ENCODE data around the gene LRRC47. TPM values are rescaled to one million over a fixed set of nuclear protein-coding genes. Genes with fewer than 3 reads are reported as not detected.
A peak's percentile ranks its signal among the peaks of the same experiment; 100 is the strongest.
"Not testable (repeated sequence)": the region's sequence is repeated elsewhere in the genome, so short reads cannot be mapped to it uniquely, and the experiment has no call there.

LRRC47 gene
- total and polyA plus RNA-seq, 5 experiments from 2014 or later, result 23.9 to 52.6 (median 34.9) TPM

DNA sequence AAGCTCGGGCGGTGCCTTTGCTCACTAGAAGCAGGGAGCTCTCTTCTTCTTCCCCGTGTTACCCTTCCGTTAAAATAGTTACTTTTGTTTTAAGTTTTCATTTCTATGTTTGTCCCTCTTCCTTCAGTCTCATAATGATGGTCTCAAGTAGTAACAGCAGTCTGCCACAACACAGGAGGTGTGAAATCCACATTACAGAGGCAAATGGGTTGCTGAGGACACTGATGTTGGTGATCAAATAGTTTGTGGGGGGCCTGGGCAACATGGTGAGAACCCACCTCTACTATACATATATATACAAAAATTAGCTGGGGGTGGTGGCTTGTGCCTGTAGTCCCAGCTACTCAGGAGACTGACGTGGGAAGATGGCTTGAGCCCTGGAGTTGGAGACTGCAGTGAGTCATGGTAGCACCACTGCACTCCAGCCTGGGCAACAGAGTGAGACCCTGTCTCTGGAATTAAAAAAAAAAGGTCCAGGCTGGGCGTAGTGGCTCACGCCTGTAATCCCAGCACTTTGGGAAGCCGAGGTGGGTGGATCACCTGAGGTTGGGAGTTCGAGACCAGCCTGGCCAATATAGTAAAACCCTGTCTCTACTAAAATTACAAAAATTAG is 14.0 kb upstream of the LRRC47 start:
- Mint-ChIP-seq H3K27me3 (peaks cover 0 to 21% (median 3%) of the 10 kb centered on the region in 5 donors), H3K36me3 (peaks cover 0 to 14% (median 0%) of the 10 kb centered on the region in 3 donors), H3K4me3 (peak overlapping the region in 1 of 10 donors; percentile 19), H3K27ac (peak overlapping the region in 1 of 10 donors; percentile 82)
- H3K4me1 Mint-ChIP-seq, ATAC-seq, H3K9me3 Mint-ChIP-seq, POLR2A ChIA-PET: not testable (repeated sequence)
- peak in 1 of 10 donors; percentile 23 for DNase-seq

DNA sequence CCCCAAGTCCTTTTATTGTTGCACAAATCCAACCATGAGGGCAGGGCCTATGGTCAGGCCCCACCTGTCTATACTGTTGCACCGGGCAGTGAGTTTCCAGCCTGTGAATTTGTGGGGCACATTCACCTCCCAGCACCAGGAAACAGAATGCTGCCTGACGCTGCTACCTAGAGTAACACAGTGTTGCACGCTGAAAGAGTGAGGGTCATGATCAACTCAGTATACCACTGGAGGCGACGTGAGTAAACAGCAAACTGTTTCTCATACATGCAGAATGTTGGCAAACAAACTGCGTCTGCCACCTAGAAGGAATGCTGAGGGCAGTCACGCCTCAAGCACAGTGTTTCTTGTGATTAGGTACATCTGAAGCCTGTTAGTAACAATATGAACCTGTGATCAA is 13.4 kb upstream of the LRRC47 start:
- peaks cover 0 to 2% (median 0%) of the 10 kb centered on the region in 4 donors for H3K4me1 Mint-ChIP-seq
- H3K36me3 Mint-ChIP-seq, result peaks cover 0 to 9% (median 0%) of the 10 kb centered on the region in 3 donors
- DNase-seq (peak in 1 of 10 donors; percentile 16), ATAC-seq (no peak)
- POLR2A ChIA-PET, result no interaction called here
- no peaks in the 10 kb centered on the region for H3K9me3 Mint-ChIP-seq
- peak overlapping the region in 1 of 10 donors; percentile 19 for H3K4me3 Mint-ChIP-seq
- H3K27ac Mint-ChIP-seq, result peak overlapping the region in 1 of 10 donors; percentile 82
- peaks cover 0 to 27% (median 8%) of the 10 kb centered on the region in 5 donors for H3K27me3 Mint-ChIP-seq

DNA sequence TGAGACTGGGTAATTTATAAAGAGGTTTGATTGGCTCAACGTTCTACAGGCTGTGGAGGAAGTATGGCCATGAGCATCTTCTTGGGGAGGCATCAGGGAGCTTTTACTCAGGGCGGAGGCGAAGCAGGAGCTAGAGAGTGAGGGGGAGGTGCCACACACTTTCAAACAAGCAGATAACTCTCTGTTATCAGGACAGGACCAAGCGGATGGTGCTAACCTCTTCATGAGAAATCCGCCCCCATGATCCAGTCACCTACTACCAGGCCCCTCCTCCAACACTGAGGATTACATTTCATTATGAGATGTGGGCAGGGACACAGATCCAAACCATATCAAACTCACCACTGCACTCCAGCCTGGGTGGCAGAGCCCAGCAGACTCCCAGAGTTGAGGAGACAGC is 11.5 kb upstream of the LRRC47 start:
- Mint-ChIP-seq H3K36me3 (no peaks in the 10 kb centered on the region), H3K9me3 (no peaks in the 10 kb centered on the region), H3K4me3 (no peak overlapping the region), H3K27me3 (peaks cover 9 to 46% (median 21%) of the 10 kb centered on the region in 5 donors), H3K27ac (no peak overlapping the region), H3K4me1 (peaks cover 0 to 2% (median 0%) of the 10 kb centered on the region in 4 donors)
- ATAC-seq (no peak), DNase-seq (no peak)
- POLR2A ChIA-PET, result no interaction called here

DNA sequence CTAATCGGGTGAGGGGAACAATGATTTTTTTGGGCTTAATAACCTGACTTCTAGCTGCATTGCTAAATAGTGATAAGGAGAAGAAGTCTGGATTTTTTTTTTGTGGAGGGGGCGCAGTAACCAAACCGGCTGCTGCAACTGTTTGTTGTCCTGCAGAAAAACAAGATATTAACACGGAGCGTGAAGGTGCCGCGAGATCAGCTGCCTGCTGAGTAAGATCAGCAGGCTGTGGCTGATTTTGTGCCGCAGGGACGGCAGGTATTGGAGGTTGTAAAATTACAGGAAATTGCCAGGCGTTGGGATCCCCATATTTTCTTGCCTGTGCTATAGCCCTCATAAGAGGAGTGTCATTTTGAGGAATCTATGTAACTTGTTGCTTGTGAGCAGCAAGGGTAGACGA is 8.7 kb upstream of the LRRC47 start:
- Mint-ChIP-seq H3K4me1 (peaks cover 4 to 5% (median 4%) of the 10 kb centered on the region in 4 donors), H3K9me3 (no peaks in the 10 kb centered on the region), H3K27ac (no peak overlapping the region), H3K36me3 (no peaks in the 10 kb centered on the region), H3K27me3 (peaks cover 23 to 73% (median 39%) of the 10 kb centered on the region in 5 donors), H3K4me3 (no peak overlapping the region)
- ATAC-seq (no peak), DNase-seq (peak in 1 of 10 donors; percentile 10)
- POLR2A ChIA-PET, result no interaction called here

DNA sequence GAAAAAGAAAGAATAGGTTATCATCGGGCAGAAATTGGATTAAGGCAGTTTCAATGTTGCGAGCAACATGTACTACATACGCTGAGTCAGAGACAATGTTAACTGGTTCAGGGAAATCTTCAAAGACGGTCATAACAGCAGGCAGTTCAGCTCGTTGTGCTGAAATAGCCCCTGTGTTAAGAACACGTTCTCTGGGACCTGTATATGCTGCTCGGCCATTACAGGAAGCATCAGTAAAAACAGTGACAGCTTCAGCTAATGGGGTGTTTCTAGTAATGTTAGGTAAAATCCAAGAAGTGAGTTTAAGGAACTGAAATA is 8.3 kb upstream of the LRRC47 start:
- POLR2A ChIA-PET, result not testable (repeated sequence)

DNA sequence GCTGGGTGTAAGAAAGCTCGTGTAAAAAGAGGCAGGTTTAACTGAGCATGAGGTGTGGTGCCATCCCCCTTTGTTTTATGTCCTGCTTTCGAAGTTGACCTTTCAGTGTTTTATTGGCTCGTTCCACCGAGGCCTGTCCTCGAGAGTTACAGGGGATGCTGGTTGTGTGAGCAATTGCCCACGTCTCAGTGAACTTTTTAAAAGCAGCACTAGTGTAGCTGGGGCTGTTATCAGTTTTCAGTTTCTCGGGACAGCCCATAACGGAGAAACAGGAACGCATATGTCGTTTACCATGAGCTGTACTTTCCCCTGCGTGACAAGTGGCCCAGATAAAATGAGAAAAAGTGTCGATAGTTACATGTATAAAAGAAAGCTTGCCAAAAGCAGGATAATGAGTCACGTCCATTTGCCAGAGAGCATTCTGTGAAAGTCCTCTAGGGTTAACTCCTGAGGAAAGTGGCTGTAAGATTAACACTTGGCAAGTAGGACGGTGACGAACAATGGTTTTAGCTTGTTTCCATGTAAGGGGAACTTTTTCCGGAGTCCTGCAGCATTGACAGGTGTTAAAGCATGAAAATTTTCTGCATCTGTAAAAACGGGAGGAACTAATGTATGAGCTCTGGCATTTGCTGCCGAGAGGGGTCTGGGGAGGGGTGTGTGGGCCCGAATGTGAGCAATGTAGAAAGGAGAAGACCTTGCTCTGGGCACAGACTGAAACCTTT is 7.8 kb upstream of the LRRC47 start:
- peak overlapping the region in 1 of 10 donors; percentile 7 for H3K27ac Mint-ChIP-seq
- DNase-seq (no peak), ATAC-seq (no peak)
- peaks cover 3 to 5% (median 4%) of the 10 kb centered on the region in 4 donors for H3K4me1 Mint-ChIP-seq
- H3K9me3 Mint-ChIP-seq, result no peaks in the 10 kb centered on the region
- H3K36me3 Mint-ChIP-seq, result no peaks in the 10 kb centered on the region
- POLR2A ChIA-PET, result no interaction called here
- H3K27me3 Mint-ChIP-seq, result peaks cover 23 to 79% (median 43%) of the 10 kb centered on the region in 5 donors
- H3K4me3 Mint-ChIP-seq, result no peak overlapping the region

More for the DNA sequence above, 8.3 kb upstream of the LRRC47 start:
- H3K9me3 Mint-ChIP-seq, H3K27ac Mint-ChIP-seq, H3K36me3 Mint-ChIP-seq, DNase-seq, ATAC-seq, H3K4me1 Mint-ChIP-seq, H3K4me3 Mint-ChIP-seq: not testable (repeated sequence)
- H3K27me3 Mint-ChIP-seq, result peaks cover 23 to 78% (median 42%) of the 10 kb centered on the region in 5 donors

DNA sequence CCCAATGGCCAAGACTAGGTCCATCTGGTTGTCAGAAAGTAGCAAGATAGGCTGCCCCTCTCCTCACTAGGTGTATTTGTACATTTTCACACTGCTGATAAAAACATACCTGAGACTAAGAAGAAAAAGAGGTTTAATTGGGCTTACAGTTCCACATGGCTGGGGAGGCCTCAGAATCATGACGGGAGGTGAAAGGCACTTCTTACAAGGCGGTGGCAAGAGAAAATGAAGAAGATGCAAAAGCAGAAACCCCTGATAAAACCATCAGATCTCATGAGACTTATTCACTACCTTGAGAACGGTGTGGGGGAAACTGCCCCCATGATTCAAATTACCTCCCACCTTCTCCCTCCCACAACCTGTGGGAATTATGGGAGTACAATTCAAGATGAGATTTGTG is 4.5 kb upstream of the LRRC47 start:
- Mint-ChIP-seq H3K27me3 (peaks cover 23 to 63% (median 41%) of the 10 kb centered on the region in 5 donors), H3K4me1 (peaks cover 11 to 15% (median 14%) of the 10 kb centered on the region in 4 donors)
- H3K4me3 Mint-ChIP-seq, POLR2A ChIA-PET, DNase-seq, H3K36me3 Mint-ChIP-seq, H3K9me3 Mint-ChIP-seq, H3K27ac Mint-ChIP-seq, ATAC-seq: not testable (repeated sequence)

DNA sequence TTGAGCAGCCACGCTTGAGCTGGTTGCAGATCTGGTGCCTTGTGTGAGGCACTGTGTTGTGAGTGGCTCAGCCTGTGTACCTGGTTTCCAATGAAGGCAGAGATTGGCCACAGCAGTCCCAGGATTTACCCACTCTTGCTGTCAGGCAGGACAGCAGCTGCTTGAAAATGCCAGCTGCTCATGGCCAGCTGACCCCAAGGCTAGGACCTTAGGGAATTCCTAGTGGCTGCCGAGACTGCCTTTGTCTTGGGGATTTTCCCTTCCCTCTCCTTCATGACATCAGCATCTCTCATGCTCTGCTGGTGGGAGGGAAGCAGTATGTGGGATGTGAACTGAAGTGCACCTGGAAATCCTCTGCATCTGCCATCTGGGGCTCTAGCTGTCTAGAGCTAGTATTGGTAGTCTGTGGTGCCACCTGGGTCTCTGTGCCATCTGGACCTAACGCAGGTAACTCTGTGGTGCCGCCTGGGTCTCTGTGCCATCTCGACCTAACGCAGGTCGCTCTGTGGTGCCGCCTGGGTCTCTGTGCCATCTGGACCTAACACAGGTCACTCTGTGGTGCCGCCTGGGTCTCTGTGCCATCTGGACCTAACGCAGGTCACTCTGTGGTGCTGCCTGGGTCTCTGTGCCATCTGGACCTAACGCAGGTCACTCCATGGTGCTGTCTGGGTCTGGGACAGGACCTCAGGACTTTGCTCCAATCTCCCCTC is 3.8 kb upstream of the LRRC47 start:
- Mint-ChIP-seq H3K4me1 (peaks cover 14 to 20% (median 16%) of the 10 kb centered on the region in 4 donors), H3K27me3 (peaks cover 23 to 57% (median 39%) of the 10 kb centered on the region in 5 donors), H3K9me3 (peaks cover 0 to 10% (median 0%) of the 10 kb centered on the region in 9 donors), H3K36me3 (peaks cover 0 to 5% (median 0%) of the 10 kb centered on the region in 3 donors), H3K27ac (no peak overlapping the region), H3K4me3 (no peak overlapping the region)
- DNase-seq, result peak in 1 of 10 donors; percentile 34
- POLR2A ChIA-PET, result no interaction called here
- ATAC-seq, result no peak

DNA sequence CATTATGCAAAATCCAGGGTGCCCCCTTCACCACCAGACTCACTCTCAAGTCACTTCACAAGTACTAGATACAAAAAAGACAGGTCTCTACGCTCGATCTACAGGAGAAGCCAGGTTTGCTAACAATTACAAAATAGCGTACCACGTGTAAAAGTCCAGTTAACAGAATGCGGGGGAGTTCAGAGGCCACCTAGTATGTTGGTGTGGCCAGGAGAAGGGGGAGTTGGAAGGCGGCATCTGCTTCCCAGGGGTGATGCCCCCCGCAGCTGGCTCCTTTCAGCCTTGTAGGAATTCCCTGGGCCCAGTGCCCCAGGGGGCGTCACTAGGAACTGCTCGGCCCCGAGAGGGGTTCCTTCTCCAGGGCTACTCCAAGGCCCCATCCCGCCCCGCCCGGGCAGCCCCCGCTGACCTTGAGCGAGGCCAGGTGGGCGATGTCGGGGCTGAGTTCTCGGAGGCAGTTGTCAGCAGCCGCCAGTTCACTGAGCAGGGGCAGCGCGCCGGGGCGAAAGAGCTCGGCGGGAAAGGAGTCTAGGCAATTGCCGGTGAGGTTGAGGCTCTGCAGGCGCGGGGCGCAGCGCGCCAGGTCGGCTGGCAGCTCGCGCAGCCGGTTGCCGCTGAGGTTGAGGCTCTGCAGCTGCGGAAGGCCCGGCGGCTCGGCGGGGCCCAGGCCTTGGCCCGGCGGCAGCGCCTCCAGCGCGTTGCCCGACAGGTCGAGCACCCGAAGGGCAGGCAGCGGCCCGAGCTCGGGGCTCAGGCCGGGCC is 664 bp downstream of the LRRC47 start:
- peaks cover 15 to 53% (median 43%) of the 10 kb centered on the region in 4 donors for H3K4me1 Mint-ChIP-seq
- POLR2A ChIA-PET, result interaction anchor here (0.6 to 2.2 kb wide), 9 partner anchors 8 to 107 kb away, joined by 3 to 15 read pairs (median 5); partner anchors contain the start of gene C1orf174
- H3K4me3 Mint-ChIP-seq, result peak overlapping the region; percentile 74 to 91 (median 84)
- H3K27ac Mint-ChIP-seq, result peak overlapping the region in 9 of 10 donors; percentile 19 to 88 (median 37)
- peaks cover 0 to 10% (median 0%) of the 10 kb centered on the region in 9 donors for H3K9me3 Mint-ChIP-seq
- H3K36me3 Mint-ChIP-seq, result peaks cover 1 to 12% (median 5%) of the 10 kb centered on the region in 3 donors
- ATAC-seq (no peak), DNase-seq (peak in 1 of 10 donors; percentile 58)
- peaks cover 1 to 12% (median 4%) of the 10 kb centered on the region in 5 donors for H3K27me3 Mint-ChIP-seq

DNA sequence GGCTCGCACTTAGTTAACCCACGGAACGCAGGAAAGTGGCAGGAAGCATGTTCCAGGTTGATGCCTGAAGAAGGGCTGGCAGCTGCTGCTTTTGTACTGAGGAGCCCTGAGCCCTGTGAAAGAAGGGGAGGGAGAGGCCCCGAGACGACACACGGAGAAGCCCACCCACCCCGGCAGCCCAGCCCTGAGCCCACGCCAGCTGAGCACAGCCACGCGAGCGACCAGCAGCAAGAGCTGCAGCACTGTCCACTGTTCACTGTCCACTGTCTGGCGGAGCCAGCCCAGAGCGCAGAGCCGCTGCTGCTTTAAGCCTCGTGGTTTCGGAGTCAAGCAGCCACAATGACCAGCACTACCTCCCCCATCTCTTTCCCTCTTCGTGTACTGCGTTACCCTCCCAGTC is 5.3 kb downstream of the LRRC47 start:
- Mint-ChIP-seq H3K27me3 (no peaks in the 10 kb centered on the region), H3K27ac (peak overlapping the region in 2 of 10 donors; percentile 48 to 79), H3K36me3 (peaks cover 0 to 35% (median 1%) of the 10 kb centered on the region in 3 donors), H3K4me3 (no peak overlapping the region), H3K4me1 (peaks cover 11 to 55% (median 44%) of the 10 kb centered on the region in 4 donors), H3K9me3 (no peaks in the 10 kb centered on the region)
- POLR2A ChIA-PET, result no interaction called here
- no peak for ATAC-seq
- DNase-seq, result no peak

DNA sequence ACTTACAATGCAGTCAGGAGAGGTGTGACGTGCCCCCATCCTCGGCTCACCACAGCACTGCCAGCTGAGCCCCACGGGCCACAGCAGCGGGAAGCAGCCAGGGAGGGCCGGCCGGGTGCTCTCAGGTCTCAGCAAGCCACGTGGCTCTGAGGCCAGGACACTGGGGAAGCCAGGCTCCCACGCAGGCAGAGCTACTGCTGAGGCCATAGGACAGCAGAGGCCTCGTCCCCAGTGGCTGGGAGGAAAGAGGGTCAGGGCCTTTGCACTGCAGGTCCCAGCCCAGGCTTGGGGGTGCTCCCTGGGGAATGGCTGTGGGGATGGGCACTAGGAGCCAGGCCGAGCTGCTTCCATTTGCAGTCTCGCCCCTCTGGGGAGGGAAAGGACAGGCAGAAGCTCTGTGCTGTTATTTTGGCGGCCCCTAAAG is 5.8 kb downstream of the LRRC47 start:
- H3K4me3 Mint-ChIP-seq, result no peak overlapping the region
- ATAC-seq (no peak), DNase-seq (no peak)
- no peaks in the 10 kb centered on the region for H3K9me3 Mint-ChIP-seq
- H3K27me3 Mint-ChIP-seq, result no peaks in the 10 kb centered on the region
- POLR2A ChIA-PET, result no interaction called here
- no peak overlapping the region for H3K27ac Mint-ChIP-seq
- peaks cover 0 to 37% (median 1%) of the 10 kb centered on the region in 3 donors for H3K36me3 Mint-ChIP-seq
- H3K4me1 Mint-ChIP-seq, result peaks cover 11 to 54% (median 44%) of the 10 kb centered on the region in 4 donors

Data from naive thymus-derived CD8-positive, alpha-beta T cell (primary cell).